ENCODE measurements around the gene STARD3.
A peak's percentile ranks its signal among the peaks of the same experiment; 100 is the strongest.

The STARD3 gene

GRCh38 chr17:39639043-39639442 lies 2.1 kb downstream of the STARD3 start:
- DNase-seq, result no peak

- no peak for DNase-seq
Measured at GRCh38 chr17:39639566-39640458, 2.9 kb downstream of the STARD3 start.

GRCh38 chr17:39640591-39641031 lies 3.7 kb downstream of the STARD3 start:
- DNase-seq, result no peak

GRCh38 chr17:39641097-39641496 lies 4.2 kb downstream of the STARD3 start:
- DNase-seq, result no peak

- no peak for DNase-seq
Measured at GRCh38 chr17:39641883-39642282, 4.9 kb downstream of the STARD3 start.

GRCh38 chr17:39642291-39643074 lies 5.5 kb downstream of the STARD3 start:
- DNase-seq, result no peak

- no peak for DNase-seq
Measured at GRCh38 chr17:39643271-39643670, 6.3 kb downstream of the STARD3 start.

GRCh38 chr17:39647256-39647655 lies 10.3 kb downstream of the STARD3 start:
- no peak for DNase-seq

GRCh38 chr17:39648616-39649366 lies 11.8 kb downstream of the STARD3 start:
- DNase-seq, result no peak

GRCh38 chr17:39650121-39650579 lies 13.2 kb downstream of the STARD3 start:
- no peak for DNase-seq

- no peak for DNase-seq
Measured at GRCh38 chr17:39651923-39652586, 15.1 kb downstream of the STARD3 start.

- DNase-seq, result peak; percentile 74
Measured at GRCh38 chr17:39652587-39653315, 15.8 kb downstream of the STARD3 start.

GRCh38 chr17:39653316-39653661 lies 16.3 kb downstream of the STARD3 start:
- DNase-seq, result no peak

- DNase-seq, result peak; percentile 52
Measured at GRCh38 chr17:39653662-39654331, 16.9 kb downstream of the STARD3 start.

- no peak for DNase-seq
Measured at GRCh38 chr17:39655105-39655504, 18.2 kb downstream of the STARD3 start.

- no peak for DNase-seq
Measured at GRCh38 chr17:39658346-39658745, 21.4 kb downstream of the STARD3 start.

GRCh38 chr17:39658760-39659159 lies 21.8 kb downstream of the STARD3 start:
- DNase-seq, result no peak

GRCh38 chr17:39659279-39660010 lies 22.5 kb downstream of the STARD3 start:
- DNase-seq, result no peak

GRCh38 chr17:39660011-39660360 lies 23.0 kb downstream of the STARD3 start:
- no peak for DNase-seq

Data from retina (tissue), 1 donor.